Measurements from ENCODE around the gene AP1AR. TPM values are rescaled to one million over a fixed set of nuclear protein-coding genes. Genes with fewer than 3 reads are reported as not detected.

The AP1AR gene
- total RNA-seq, 1 donor from 2014 or later: 39.3 TPM

DNA sequence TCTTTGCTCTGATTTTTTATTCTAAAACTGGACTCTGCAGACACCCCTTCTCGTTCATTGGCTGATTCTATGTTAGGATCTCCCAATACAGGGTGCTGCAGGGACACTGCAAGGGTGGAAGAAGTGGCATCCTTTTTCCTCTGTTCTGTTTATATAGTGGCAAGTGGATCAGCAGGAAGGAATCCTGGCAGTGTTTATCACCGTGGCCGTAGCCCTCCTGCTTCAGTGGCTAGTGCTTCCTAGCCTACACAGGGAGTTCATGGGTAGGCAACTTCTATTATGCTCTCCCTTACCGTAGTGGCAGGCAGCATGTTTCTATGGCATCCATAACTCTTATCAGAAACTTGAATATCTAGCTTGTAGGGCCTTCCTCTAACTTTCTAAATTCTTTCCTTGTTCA is 6.4 kb upstream of the AP1AR start:
- no peak for DNase-seq

DNA sequence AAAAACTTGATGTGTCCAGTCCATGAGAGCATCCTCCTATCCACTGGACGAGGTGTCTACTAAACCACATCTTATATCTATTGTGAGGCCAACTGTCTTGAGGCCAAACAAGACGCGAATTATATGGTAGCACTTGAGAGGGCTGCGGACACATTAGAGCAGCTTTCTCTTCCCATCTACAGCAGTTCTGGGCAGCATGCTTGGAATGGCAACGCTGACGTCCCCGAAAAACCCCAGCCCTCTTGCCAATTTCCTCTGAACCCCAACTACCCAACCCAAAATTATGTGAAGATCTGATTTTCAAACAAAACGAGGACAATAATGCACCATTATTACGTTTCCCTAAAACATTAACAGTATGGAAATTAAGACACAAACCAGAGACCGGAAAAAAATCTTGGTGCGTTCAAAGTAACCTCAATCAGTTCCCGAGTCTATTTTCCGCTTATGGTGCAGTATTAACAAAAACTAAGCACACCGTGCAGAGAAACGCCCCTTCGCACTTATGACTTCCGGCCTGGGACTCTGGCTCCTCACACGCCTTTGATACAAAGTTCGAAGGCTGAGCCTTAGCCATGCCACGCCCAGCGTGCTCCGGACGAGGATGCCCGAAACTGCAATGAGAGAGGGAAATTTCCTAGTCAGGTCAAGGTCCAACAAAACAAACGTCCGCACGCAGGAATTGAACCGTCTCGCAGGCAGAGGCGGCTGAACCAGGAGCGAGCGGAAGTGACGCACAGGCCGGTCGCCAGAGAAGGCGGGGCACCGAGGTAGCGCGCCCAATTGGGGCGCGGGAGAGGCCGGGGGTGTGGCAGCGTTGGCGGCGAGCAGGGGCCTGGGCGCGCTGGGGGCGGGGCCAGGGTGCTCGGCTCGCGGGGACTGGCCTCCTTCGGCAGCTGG is 458 bp upstream of the AP1AR start:
- DNase-seq: peak; percentile 98

DNA sequence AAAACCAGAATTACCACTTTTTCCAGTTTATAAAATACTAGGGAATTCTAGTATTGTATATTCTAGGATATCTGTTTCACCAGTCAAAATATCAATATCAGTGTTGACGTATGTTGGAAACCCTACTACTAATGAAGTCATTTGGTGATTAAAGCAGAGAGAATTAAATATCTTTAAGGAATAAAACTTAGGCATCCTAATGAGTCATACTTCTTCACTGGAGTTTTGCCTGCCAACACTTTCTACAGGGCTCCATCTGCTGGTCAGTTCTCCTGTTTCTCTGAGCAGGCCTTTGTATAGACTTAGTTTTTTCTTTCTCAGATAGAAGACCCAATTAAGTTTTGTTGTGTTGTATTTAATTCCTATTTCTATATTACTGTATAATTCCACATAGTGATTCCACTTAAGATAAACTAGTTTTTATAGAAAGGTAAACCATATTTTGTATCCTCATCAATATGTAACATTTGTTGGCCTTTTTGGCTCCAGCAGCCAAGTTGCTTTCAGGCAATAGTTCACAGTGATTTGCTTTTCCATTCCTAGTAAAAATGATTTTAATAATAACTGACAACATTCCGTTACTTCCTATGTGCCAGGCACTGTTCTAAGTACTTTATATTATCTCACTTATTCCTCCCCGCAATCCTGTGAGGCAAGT is 3.5 kb downstream of the AP1AR start:
- peak; percentile 91 for DNase-seq

DNA sequence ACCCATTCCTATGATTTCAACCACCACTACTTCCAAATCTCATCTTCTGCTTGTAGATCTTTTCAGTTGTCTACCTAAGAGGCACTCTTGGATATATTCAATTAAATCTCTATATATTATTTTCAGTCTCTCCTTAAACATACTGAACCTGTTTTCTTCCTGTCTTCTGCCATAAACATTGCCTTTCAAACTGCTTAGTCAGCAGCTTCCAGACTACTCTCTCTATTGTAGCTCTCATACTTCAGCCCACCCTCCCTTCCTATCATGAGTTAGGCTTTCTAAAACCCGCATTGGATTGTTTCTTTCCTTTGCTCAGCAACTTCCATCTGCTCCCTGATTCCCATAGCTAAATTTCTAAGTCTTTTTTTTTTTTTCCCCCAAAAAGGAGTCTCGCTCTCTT is 4.5 kb downstream of the AP1AR start:
- DNase-seq: no peak

DNA sequence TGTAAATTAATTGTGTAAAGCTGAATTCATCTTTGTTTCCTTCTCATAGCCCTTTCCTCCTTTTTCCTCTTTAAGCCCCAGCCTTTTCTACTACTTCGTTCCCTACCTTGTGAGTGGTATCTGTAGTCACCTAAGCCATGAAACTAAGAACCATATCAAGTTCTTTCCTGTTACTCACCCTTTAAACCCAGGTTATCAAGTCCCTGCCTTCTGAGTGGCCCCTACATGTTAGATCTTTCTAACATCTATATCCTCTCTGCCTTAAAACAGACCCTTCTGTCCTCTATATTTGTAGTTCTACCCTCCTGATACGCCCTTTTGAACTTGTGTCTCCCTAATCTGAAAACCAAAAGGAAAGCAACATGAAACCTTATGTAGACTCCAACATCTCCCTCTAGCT is 7.2 kb downstream of the AP1AR start:
- no peak for DNase-seq

DNA sequence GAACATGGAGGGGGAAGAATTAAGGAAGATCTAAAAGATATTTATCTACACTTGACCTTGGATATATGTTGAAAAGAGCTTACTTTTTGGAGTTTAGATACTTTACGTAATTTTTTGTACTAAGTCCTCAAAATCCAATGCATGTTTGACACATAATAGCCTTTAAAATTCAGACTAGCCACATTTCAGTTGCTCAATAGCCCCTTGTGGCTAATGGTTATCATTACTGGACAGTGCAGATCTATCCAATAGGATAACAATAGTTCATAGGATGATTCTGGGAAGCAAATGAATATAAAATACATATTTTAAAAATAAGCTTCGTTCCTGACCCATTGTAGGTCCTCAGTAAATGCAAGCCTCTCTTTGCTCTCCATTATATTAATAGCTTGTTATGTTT is 13.8 kb downstream of the AP1AR start:
- no peak for DNase-seq

DNA sequence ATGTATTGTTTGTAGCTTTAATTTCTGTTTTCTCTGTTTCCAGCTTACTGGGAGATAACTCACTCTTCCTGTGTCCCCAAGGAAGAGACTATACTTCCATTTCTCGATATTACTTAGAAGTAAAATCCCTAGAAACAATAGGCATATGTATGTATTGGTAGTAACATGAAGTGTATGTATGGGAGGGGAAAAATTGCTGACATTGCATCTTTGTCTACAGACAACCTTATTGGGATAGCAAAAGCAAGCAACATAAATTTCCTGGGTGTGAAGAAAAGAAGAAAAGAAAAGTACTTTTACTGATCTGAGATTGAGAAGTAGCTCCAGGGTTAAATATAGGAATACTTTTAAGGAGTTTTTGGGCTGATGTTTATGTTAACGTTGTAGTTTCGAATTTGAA is 15.4 kb downstream of the AP1AR start:
- DNase-seq: no peak

DNA sequence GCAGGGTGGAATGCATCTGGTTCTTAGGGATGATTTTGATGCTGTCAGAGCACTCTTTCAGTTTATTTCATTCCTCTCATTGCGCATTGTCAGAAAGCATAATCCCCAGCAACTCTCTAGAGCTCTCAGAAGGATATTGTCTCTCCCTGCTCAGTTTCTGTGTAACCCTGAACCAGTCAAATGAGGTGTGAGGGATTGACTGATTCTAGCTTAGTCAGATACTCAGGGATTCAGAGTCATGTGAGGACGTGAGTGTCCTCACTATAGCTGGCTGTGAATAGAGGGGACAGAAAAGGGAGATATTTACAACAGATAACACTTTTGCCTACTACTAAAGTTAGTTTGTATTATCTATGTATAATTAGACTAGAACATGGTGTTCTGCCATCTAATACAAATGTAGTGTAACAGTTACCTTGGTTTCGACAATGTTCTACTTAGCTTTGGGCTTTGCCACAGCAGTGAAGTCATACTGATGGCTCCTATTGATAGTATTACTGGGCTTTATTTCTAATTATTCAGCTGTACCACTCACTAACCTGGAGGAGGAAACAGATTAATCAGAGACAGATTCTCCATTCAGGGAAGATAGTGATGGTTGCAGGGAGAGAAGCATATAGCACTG is 19.5 kb downstream of the AP1AR start:
- DNase-seq: no peak

DNA sequence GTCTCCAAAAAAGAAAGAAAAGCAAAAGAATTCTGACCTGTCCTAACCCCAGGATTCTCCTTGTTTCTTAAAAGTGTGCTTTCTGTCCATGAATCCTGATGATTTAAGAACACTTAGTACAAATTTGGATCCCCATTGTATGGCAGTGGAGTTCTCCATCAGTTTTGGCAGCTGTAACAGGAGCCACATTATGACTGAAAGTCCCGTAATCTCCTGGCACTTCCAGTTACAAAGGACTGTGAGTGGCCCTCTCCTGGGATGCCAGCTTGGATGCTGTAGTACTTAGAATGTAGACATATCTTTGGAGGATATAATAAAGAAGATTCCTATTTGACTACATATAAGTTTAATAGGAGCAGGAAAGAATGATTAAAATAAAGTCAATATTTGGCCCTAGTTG is 20.6 kb downstream of the AP1AR start:
- DNase-seq: no peak

DNA sequence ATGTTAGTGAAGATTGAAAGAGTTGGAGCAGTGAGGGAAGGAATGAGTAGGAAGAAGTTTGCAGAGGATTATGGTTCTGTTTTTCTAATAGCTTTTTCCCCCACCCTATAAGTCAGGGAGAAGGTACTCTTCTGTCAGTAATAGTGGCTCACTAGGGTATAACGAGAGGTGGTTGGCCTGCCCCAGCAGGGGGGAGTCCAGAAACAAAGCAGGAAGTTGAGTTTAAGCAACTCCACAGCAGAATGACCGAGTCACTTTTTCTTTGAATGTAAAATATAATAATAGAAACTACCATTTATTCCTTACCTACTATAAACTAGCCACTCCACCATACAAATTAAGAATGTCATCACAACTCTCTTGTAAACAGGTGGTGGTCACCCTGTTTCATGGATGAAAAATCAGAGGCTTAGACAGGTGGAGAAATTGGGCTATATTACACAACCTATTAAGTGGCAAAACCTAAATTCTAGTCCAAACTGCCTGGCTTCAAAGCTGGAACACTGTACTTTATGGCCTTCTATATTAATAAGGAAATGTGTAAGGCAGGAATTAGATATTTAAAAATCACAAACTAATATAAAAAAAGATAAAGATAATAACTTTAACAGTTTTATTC is 21.9 kb downstream of the AP1AR start:
- no peak for DNase-seq

DNA sequence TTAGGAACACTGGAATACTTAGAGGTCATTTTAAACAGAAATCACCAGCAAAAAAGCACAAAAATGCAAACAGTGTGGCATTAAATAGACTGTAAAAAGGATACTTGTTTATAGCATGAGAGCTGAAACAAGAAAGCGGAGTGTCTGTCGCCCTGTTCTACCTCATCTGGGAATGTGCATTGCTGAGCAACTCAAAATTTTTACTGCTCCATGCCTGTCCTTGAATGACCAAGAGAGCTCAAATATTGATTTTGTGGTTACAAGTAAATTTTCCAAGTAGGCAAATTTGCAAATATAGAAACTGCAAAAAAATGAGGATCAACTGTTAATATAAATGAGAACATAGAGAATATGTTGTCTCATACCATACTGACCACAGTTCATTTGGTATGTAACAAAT is 25.5 kb downstream of the AP1AR start:
- no peak for DNase-seq

DNA sequence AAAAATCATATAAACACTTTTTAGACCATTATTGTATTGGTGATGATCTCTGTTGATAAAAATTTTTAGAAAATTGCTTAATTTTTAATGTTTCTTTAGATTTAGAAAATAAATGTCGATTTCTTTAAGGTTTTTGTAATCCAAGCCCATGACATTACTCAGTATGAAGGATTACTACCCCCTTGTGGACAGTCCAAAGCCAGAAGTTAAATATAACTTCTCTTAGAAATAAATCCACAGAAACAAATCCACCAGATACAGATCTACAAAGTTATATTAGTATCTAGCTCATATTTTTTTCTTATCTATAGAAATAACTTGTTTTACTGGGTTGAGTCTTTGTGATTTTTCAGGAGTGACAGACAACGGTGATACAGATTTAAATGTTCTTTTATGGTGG is 35.2 kb downstream of the AP1AR start:
- DNase-seq: peak; percentile 63

DNA sequence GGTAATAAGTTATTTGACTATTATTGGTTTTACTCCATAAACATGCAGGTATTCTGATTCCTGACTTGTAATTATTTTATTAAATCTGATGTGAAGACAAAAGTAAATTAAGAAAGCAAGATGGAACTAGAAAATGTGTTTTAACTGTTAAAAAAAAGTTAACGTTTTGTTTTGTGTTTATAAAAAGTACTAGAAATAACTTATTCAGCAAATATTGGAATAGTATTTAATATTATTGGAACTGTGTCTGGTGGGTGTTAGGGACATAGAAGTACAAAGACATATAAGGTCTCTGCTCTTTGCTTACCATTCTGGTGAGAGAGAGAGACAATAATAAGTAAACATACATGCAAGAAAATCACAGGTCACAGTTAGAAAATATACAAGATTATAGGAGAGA is 38.5 kb downstream of the AP1AR start:
- no peak for DNase-seq

DNA sequence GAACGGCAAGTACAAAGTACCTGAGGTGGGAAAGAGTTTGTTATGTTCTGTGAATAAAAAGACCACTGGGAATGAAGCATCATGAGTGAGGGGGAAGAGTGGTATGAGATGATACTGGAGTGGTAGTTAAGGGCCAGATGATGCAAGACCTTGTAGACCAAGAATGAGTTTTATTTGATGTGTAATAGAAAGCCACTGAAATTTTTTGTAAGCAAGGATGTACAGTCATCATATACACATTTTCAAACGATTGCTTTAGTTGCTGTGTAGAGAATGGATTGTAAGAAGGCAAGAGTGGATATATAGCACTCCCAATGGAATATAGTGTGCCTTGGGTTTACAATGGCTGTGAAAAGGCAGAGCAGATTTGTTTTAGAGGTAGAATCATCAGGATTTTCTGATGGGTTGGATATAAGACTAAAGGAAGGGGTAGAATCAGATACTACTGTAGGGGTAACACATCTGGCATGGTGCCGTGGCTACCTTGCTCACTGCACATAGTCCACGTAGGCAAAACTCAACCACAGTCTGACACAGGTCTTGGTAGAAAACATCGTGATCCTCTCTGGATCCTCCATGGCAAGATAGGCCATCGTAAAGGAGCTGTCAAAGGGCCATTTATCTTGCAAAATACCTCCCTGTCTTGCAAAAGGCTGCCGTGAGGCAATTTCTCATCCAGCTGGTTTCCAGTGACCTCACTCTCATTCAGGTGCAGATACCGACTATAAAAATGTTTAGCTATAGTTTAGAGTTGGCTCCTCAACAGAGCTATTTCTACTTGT is 39.2 kb downstream of the AP1AR start:
- no peak for DNase-seq

DNA sequence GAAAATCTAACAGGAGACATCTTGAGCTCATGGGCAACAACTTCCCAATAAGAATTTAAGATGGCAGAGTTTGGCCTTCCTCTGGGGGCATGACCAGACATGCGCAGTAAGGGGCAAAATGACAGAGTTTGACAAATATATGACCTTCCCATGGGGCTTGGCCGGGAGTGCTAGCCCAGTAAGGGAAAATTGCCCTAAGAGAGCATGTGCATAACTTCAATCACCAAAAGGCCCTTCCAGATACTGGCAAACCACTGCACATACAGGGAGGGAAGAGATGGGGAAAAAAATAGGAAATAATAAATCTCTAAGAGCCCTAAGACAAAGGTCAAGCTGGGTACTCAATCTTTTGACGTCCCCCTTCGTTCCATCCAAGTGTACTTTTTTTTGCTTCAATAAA is 40.7 kb downstream of the AP1AR start:
- no peak for DNase-seq

DNA sequence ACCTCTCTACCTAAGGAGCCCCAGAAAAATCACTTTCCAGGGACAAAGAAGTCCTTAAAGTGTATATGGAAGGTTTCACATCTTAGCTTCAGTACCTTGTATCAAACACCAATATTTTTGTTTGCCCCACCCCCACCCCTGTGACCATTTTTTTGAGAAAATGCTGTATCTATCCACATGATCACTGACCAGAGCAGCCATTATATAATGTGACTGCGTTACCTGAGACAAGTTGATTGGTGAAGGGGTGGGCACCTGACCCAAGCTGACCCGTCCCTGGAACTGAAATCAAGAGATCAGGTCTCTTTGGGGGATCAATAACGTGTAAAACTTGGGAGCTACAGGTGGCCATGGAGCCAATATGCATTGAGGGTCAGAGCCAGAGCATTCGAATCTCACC is 43.4 kb downstream of the AP1AR start:
- DNase-seq: no peak

DNA sequence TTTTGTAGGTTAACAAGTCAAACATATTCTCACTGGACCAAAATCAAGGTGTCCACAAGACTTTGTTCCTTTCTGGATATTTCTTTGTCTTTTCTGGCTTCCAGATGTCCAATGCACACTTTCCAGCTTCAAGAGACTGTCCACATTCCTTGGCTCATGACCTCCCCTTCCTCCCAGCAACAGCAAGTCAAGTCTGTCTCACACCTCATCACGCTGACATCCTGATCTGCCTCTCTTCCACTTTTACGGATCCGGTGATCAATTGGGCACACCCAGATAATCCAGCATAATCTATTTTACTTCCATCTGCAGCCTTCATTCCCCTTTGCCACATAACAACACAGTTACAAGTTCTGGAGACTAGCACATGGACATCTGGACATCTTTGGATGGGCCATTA is 44.5 kb downstream of the AP1AR start:
- DNase-seq: no peak

DNA sequence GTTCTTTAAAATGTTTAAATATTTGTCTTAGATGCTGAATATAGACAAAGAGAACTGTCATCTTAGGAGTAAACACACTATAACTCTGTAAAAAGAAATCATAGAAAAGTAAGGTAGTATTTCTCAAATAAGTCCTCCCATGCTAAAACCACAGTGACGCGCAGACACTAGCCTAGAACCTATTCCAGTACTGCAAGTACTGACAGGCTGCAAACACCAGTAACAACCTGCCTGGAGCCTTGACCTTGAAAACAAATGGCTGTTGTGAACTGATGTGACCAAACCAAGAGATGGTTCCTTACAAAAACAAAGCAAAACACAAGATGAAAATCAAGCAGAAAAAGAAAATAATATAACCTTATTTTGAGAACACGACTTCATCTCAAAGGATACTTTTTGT is 45.6 kb downstream of the AP1AR start:
- DNase-seq: no peak

DNA sequence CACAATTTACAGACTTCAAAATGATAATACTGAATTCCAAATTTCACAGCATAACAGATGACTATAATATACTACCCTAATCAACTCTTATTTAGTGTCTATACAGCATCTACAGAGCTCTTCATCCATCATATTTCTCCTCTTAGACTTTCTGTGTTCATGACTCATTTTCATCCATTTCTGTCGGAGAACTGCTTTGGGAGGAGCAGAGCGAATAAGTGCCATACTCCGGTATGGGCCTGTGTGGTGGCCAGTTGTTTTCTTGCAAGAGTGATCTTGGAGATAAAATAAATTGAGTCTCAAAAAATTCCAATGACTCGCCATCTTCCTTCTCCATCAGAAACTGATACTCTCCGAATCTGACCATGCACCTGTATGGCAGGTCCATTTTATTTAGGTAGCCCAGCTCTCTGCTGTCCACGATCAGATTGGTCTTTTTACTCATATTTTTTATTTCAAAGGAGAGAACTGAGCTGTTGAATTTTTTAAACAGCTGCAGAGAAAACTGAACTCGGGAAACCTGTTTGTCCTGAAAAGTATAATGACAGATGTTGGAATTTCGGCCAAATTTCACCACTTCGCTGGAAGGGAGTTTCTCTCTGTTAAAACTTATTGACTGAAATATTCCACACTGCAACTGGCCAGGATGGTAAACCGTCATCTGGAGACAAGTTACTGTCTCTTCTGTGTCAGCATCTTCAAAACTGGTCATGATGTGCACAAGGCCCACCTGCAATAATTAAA is 46.3 kb downstream of the AP1AR start:
- no peak for DNase-seq

DNA sequence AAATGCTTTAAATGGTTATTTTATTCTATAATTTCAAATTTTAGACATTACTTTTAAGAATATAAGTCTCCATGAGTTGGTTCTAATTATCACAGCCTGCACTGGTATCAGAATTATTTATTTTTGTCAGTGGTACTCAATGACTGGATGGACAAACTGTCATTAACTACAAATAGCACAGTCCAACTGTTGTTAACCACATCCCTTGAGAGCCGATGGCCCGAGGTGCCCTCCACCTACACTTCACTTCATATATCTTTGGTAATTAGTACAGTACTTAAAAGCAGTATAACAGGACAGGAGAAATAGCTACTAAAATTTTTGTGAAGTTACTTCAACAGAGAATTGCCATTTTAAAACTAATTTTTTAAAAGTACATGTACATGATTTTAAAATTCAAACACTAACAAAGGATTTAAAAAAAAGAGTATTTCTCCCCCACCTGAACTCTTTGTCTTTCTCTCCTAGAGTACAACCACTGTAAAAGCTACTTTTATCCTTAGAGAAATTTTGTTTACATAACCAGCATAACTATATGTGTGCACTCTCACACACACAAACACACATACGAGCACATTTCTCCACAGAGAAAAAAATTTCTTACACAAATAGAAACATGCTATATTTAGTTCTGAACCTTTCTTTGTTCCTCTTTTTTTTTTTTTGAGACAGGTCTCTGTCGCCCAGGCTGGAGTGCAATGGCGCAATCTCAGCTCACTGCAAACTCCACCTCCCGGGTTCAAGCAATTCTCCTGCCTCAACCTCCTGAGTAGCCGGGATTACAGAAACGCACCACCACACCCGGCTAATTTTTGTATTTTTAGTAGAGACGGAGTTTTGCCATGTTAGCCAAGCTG is 47.7 kb downstream of the AP1AR start:
- DNase-seq: no peak

DNA sequence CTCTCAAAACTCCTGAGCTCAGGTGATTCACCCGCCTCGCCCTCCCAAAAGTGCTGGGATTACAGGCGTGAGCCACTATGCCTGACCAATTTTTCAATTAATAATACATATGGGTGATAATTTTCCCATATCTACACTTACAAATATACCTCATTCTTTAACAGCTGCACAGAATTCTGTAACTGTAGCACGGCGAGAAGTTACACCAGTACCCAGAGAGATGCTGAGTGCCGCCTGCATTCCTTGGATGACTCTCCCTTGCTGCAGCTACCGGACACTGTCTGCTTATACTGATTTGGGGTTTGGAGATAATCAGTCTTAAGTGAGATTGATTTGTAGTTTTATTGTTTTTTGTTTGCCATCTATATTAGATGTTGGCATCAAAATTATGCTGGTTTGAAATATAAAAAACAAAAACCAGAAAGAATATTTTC is 48.3 kb downstream of the AP1AR start:
- no peak for DNase-seq
